Stimulated activated CD4-positive, alpha-beta T cell treated with anti-CD3 and anti-CD28 coated beads, Interleukin-12 subunit alpha, Interleukin-12 subunit beta, amount 100 ng/mL, for 24 hours (primary cell): Measurements from ENCODE around the gene FAM234A.
A peak's percentile ranks its signal among the peaks of the same experiment; 100 is the strongest.
"Not testable (repeated sequence)": the region's sequence is repeated elsewhere in the genome, so short reads cannot be mapped to it uniquely, and the experiment has no call there.

ENCODE experiments used
- DNase-seq, 2 experiments: peaks; one replicate each; pipeline ENCODE4 v3.0.0-alpha.2; 2020; ENCODE audit warnings: low read depth in 2 of 2

The FAM234A gene

GRCh38 chr16:234468-235305 lies at the start of gene FAM234A:
FAM234A (plus strand) TSS chr16:234821; CDS start chr16:254414, 19,593 bp downstream.
- DNase-seq, result peak; percentile 84 to 92

- DNase-seq, result no peak
Observed at GRCh38 chr16:185213-185612, 49.4 kb upstream of the FAM234A start.

- no peak for DNase-seq
Observed at GRCh38 chr16:185691-186090, 48.9 kb upstream of the FAM234A start.

- DNase-seq, result no peak
Observed at GRCh38 chr16:187330-187729, 47.3 kb upstream of the FAM234A start.

- no peak for DNase-seq
Observed at GRCh38 chr16:188674-189073, 45.9 kb upstream of the FAM234A start.

GRCh38 chr16:189604-190186 lies 44.9 kb upstream of the FAM234A start:
- no peak for DNase-seq

- no peak for DNase-seq
Observed at GRCh38 chr16:191831-192230, 42.8 kb upstream of the FAM234A start.

GRCh38 chr16:192686-193085 lies 41.9 kb upstream of the FAM234A start:
- DNase-seq, result no peak

GRCh38 chr16:193441-193840 lies 41.2 kb upstream of the FAM234A start:
- no peak for DNase-seq

- no peak for DNase-seq
Observed at GRCh38 chr16:194516-194915, 40.1 kb upstream of the FAM234A start.

- no peak for DNase-seq
Observed at GRCh38 chr16:200388-200787, 34.2 kb upstream of the FAM234A start.

- DNase-seq, result no peak
Observed at GRCh38 chr16:203246-203645, 31.4 kb upstream of the FAM234A start.

GRCh38 chr16:204046-204445 lies 30.6 kb upstream of the FAM234A start:
- not testable (repeated sequence) for DNase-seq

- not testable (repeated sequence) for DNase-seq
Observed at GRCh38 chr16:209359-209758, 25.3 kb upstream of the FAM234A start.

GRCh38 chr16:211631-212180 lies 22.9 kb upstream of the FAM234A start:
- not testable (repeated sequence) for DNase-seq

- no peak for DNase-seq
Observed at GRCh38 chr16:212999-213398, 21.6 kb upstream of the FAM234A start.

GRCh38 chr16:220021-220420 lies 14.6 kb upstream of the FAM234A start:
- DNase-seq, result no peak

- no peak for DNase-seq
Observed at GRCh38 chr16:228151-228851, 6.3 kb upstream of the FAM234A start.

- DNase-seq, result peak; percentile 75 to 81
Observed at GRCh38 chr16:228852-229730, 5.5 kb upstream of the FAM234A start, which contains the start of gene LUC7L. LUC7L (minus strand) TSS chr16:229449; CDS start chr16:229339, 110 bp downstream.

GRCh38 chr16:229731-230281 lies 4.8 kb upstream of the FAM234A start:
- DNase-seq, result no peak

GRCh38 chr16:230351-230750 lies 4.3 kb upstream of the FAM234A start:
- DNase-seq, result not testable (repeated sequence)
